SHP77 (cell line): ENCODE measurements around the gene SGF29.
A peak's percentile ranks its signal among the peaks of the same experiment; 100 is the strongest.
"Not testable (repeated sequence)": the region's sequence is repeated elsewhere in the genome, so short reads cannot be mapped to it uniquely, and the experiment has no call there.

ENCODE experiments used
- DNase-seq, 2 experiments: peaks; one replicate each; lab custom pipeline; 2025; lab: John Stamatoyannopoulos, UW

SGF29 gene

DNA sequence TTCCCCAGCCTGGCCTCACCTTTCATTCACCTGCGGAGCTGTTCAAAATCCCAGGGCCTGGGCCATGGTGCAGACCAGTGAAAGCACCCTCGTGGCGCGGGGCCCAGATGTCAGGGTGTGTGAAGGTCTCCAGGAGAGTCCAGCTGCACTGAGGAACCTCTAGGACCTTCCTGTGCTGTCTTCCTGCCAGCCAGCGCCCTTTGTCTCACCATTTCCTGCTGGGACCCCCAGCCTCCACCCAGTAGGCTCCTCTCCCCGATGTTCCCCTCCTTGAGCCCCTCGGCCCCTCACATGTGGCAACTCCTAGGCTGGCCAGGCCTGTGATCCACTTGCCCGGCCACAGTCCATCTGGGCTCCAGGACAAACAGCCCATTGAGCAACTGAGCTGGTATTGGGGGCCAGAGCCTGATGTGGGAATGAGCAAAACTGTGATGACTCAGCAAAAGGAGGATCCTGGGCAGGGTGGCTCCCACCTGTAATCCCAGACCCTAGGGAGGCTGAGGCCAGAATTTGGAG is 42.5 kb downstream of the SGF29 start:
- DNase-seq = no peak

DNA sequence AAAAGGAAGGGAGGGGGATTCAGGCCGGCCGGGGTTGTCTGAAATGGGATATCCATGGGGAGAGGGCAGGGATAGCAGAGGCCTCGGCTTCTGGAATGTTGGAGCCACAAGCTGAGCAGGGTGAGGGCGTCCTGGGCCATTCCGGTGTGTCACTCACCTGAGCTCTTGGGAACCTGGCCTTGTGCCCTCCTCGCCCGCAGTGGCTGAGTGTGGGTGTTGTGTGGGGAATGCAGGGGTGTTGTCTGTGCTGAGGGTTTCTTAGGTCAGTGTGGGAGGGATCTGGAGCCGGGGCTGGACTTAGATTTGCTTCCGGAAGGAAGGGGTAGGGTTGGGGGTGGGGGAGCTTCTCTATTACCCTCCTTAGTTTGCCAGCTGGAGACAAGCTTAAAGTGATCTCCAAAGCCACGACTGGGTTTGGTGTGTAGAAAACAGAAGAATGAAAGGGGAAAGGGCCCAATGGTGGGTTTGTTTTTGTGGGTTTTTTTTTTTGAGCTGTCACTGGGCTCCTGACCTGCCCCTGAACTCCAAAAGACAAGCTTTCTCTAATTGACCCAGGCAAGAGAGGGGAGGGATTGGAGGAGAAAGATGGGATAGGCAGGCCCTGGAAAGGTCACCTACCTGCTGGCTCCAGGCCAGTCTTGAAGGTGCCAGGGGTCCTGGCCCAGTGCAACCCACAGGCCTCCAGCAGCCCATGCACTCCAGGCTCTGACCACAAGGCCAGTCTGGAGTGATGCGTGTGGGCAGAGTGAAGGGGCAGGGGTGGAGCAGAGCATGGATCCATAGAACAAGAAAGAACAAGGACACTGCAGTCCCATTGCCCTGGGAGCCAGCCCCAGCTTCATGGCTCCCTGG is 43.3 kb downstream of the SGF29 start, which contains the start of gene SULT1A2:
Gene SULT1A2 (minus strand): TSS at position 211 of the 852 bp plus-strand sequence. CDS start 1,120 bp downstream, outside the sequence.
- DNase-seq = no peak

DNA sequence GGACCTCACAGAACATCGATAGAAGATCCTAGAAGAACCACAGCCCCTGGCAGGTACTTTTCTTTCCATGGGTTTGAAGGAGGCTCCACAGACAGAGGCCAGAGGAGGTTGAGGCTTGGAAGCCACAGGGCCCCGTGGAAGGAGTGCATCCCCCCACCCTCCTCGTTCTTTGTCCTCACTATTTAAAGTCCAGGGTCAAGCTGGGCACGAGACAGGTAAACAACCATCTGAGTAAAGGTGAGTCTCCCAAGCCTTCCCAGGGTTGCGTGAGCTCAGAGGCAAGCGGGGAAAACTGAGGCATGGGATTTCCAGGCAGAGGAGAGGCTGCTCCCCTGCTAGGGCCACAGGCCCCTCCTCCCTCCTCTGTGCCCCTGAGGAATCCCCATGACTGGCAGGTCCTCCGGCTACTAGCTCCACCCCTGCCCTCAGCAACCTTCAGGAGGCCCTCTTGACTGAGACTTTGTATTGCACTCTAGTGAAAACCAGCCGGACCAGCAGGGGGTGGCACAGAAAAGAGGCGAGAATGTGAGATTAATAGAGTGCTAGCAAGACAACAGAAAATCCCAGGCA is 44.1 kb downstream of the SGF29 start:
- peak in 1 of 2 experiments; percentile 16 for DNase-seq

DNA sequence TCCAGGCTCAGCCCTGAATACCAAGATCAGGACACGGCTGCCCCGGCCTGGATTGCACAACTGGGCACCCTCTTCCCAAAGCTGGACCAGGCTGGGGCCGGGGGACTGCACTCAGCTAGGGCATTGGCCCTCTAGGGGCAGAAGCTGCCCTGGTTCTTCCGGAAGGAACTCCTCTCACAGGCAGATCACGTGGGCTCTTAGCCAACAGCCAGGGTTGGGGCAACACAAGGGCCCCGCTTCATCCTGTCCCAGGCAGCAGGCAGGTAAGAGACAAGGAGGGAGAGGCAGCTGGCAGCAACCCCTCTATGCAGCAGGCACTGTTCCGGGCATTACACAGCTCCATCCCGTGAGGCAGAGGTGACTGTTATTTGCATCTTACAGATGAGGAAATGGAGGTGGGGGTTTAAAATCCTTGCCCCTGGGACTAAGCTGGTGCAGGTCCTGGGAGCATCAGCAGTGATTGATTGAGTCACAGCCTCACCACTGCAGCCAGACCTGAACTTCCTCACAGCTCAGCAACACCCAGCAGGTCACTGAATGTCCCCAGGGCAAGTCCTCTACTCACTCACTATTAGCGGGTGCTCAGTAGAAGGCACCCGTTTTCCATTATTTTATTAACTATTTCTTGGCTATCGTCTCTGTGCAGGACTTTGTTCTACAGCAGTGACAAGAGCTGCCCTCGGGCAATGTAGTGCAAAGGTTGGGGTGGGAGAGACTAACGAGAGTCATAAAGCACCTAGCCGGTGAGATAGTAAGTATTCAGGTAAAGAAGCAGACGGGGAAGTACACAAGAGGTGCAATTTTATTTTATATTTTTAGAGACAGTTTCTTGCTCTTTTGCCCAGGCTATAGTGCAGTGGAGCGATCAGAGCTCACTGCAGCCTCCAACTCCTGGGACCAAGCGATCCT is 45.9 kb downstream of the SGF29 start:
- not testable (repeated sequence) for DNase-seq

DNA sequence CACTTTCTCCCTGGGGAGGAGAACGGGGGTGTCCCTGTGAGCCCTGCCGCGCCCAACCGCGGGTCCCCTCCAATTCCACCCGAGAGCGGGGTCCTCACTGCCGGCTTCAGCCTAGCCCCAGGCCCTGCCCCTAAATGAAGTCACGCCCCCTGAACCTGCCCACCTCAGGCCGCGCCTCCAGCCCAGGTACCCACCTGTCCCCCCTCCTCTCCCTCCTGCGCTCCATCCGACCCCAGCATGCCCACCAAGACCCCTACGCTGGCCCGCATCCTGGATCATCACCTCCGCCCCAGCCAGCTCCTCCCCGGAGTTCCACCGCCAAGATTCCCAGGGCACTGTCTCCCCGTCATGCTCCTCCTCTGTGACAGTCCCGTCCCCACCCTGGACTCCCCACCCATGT is 47.2 kb downstream of the SGF29 start:
- not testable (repeated sequence) for DNase-seq

DNA sequence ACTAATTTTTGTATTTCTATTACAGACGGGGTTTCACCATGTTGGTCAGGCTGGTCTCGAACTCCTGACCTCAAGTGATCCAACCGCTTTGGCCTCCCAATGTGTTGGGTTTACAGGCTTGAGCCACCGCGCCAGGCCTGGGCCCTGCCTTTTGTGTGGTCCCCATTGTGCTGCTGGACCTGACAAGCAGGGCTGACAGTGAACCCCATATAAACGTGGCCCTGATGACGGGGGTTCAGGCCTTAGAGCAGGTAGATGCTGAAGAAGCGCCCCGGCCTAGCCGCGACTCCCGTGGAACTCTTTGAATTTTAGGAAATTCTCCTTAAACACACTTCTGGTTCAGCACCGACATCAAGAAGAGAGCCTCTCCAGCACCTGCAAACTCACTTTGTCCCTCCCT is 47.9 kb downstream of the SGF29 start:
- DNase-seq = not testable (repeated sequence)

DNA sequence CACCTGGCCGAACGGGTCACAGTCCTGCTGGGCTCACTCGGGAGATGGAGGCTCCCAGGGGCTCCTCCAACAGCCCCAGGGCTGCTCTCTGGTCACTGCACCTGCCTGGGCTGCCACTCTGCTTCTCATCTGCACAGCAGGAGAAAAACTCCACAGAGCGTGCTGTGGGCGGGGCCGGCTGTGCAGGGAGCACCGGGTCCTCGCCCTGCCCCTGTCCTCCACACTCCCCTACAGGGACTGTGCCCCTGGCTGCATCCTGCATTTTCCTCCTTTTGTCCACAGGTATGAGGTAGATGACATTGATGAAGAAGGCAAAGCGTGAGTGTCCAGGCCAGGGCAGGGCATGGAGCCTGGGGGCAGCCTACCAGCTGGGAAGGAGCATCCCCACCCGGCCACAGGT is 48.3 kb downstream of the SGF29 start:
- DNase-seq = not testable (repeated sequence)

DNA sequence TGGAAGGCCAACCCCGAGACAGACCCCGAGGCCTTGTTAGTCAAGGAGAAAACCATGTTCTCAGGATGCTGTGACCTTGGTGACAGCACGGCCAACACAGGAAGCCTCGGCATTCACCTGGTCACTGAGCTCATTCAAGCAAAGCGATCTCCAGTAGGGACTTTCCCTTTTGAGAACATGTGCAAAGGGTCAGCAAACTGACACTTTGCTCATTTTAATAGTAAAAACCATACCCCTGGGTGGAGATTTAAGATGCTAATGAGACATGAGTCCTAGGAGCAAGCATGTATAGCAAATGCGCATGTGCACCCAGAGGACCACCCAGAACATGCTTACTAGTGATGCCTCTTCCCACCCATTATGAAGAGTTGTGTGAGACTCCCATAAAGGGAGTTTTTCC is 48.8 kb downstream of the SGF29 start:
- DNase-seq = no peak

DNA sequence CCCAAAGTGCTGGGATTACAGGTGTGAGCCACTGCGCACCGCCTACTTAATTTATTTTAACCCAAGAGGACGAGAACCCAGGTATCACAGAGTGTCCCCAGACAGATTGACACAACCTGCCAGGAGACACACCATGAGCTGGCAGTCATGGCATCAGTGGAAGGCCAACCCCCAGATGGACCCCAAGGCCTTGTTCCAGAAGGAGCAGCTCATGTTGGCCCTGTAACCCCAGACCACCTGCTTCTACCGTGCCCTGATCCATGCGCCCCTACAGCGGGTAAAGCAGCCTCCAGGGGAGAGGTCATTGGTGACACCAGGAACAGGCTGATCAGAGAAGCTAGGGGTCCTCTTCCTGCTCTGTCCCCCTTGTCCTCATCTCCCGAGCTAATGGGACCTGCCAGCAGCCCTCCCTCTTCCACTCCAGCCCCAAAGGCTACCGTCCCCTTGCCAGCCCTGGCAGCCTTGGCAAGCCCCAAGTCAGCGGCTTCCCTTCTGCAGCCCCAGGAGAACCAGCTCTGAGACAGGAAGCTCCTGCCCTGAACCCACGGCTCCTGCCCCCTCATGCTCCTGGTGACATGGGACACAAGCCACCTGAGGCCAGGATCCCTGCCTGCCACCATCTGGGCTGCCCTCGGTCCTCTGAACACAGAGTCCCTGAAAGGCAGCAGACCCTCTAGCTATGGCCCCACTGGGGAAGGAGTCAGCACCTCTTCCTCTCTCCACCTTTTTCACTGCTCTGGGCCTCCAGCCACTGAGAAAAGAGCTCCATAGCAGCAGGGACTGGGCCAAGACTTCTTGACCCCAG is 49.9 kb downstream of the SGF29 start:
- no peak for DNase-seq

DNA sequence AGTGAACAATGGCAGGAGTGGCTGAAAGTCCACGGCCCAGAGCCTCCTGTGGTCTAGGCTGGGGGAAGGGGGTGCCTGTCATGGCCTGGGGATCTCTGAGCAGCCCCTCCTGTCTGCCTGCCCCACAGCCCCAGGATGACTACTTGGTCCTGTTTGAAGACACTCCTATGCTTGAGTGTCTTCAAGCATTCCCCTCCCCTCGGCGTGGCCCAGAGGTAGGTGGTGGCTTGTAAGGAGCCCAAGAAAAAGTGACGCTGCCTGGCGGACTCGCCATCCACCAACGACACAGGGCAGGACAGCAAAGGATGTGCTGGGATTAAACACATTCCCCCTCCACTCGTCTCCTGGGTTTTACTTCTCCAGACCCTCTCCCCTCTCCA is 50.5 kb downstream of the SGF29 start:
- no peak for DNase-seq

DNA sequence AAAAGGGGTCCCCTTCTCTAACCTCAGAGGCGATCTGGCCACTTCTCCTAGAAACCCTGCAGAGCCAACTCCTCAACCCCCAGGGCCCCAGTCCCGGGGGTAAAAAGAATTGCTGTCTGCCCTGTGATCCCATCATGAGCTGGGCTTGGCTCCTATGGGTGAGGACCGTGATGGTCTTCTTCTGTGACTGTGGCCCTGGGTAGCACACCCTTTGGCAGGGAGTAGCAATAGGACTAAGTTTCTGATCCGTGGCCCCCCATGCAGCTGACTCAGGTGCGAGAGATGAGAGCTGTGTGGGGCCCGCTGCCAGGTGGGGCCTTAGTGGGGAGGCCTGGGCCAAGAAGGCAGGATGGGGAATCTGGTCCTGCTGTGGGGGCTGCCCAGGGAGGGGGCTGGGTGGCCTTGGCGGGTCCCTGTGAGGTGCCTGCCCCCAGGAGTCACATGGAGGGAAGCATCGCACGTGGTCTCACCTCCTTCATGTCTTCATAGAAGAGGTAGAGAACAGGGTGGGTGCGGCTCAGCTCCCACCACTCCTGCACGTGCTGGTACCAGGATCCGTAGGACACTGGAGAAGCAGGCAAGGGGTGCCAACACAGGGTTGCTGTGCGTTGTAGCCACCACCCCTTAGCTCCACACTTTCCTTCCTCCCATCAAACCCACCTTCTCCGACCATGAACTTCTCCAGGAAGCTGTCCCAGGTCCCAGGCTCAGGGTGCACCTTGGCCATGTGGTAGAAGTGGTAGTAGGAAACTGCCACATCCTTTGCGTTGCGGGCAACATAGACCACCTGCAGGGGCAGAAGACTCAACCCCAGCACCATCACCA is 52.8 kb downstream of the SGF29 start:
- DNase-seq = no peak

DNA sequence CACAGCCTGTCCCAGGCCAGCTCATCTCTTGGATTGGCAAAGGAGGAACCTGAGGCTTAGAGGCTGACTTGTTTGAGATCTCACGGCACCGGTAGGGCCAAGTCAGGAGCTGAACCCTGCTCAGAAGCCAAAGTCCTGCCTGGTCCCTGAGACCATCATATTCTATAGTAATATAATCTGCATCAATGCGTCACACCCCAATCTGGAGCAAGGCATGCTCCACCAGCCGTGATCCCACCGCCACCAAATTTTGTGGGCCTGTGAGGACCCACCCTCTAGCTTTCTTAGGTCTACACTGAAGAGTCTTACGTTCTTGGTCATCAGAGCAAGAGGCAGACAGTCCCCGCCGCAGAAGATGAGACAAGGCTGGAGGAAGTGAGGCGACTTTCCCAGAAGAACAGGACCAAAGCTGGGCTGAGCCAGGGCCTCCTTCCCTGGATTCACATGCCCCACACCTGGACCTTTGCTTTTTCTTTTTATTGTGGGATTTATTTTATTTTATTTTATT is 53.5 kb downstream of the SGF29 start:
- DNase-seq = no peak

DNA sequence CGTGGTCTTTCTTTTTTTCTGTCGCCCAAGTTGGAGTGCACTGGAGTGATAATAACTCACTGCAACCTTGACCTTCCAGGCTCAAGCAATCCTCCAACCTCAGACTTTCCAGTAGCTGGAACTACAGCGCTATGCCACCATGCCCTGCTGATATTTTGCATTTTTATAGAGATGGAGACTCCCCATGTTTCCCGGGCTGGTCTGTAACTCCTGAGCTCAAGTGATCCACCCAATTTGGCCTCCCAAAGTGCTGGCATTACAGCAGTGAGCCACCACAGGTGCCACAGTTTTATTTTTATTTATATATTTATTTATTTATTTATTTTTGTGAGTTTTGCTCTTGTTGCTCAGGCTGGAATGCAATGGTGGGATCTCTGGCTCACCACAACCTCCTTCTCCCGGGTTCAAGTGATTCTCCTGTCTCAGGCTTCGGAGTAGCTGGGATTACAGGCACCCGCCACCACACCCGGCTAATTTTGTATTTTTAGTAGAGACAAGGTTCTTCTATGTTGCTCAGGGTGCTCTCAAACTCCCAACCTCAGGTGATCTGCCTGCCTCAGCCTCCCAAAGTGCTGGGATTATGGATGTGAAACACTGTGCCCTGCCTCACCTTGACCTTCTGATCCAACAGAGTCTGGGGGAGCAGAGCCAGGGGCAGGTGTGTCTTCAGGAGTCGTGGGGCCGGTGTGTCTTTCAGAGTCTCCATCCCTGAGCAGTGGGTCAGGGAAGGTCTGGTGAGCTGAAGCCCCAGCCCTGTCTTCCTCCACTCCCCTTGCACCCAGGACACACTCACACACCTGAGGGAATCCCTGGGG is 54.2 kb downstream of the SGF29 start:
- not testable (repeated sequence) for DNase-seq

DNA sequence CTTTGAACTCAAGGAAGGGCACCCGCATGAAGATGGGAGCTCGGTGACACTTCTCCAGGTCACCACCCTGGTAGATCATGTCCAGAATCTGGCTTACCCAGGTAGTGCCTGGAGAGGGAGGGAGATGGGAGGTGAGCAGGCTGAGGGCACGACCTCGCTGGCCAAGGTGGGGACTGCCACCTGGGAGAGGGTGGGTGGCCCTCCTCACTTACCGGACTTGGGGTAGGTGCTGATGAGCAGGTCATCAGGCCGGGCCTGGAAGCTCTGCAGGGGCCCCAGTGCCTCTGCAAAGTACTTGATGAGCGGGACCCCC is 54.7 kb downstream of the SGF29 start:
- not testable (repeated sequence) for DNase-seq

DNA sequence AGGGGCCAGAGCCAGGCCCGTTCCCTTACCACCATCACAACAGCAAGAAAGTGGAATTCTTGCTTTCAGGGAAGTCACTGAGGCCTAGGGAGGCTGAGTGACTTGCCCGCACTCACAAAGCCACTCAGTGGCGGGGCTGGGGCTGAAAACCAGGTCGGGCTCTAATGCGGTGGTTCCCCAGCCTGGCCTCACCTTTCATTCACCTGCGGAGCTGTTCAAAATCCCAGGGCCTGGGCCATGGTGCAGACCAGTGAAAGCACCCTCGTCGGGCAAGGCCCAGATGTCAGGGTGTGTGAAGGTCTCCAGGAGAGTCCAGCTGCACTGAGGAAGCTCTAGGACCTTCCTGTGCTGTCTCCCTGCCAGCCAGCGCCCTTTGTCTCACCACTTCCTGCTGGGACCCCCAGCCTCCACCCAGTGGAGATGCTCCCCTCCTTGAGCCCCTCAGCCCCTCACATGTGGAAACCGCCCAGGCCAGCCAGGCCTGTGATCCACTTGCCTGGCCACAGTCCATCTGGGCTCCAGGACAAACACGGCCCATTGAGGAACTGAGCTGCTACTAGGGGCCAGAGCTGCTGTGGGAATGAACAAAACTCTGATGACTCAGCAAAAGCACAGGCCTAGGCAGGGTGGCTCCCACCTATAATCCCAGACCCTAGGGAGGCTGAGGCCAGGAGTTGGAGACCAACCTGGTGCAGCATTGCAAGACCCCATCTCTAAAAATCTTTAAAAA is 55.3 kb downstream of the SGF29 start:
- DNase-seq = not testable (repeated sequence)

DNA sequence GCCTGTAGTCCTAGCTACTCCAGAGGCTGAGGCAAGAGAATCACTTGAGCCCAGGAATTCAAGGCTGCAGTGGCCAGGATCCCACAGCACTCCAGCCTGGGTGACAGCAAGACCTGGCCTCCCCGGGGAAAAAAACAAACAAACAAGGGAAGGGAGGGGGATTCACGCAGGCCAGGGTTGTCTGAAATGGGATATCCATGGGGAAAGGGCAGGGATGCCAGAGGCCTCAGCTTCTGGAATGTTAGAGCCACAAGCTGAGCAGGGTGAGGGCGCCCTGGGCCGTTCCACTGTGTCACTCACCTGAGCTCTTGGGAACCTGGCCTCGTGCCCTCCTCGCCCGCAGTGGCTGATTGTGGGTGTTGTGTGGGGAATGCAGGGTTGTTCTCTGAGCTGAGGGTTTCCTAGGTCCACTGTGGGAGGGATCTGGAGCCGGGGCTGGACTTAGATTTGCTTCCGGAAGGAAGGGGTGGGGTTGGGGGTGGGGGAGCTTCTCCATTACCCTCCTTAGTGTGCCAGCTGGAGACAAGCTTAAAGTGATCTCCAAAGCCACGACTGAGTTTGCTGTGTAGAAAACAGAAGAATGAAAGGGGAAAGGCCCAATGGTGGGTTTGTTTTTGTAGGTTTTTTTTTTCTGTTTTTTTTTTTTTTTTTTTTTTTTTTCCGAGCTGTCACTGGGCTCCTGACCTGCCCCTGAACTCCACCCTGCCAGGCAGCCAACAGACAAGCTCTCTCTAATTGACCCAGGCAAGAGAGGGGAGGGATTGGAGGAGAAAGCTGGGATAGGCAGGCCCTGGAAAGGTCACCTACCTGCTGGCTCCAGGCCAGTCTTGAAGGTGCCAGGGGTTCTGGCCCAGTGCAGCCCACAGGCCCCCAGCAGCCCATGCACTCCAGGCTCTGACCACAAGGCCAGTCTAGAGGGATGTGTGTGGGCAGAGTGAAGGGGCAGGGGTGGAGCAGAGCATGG is 56.2 kb downstream of the SGF29 start, which contains the start of gene SULT1A1:
Gene SULT1A1 (minus strand): TSS at position 414 of the 964 bp plus-strand sequence. CDS start 1,189 bp downstream, outside the sequence.
- DNase-seq = no peak

DNA sequence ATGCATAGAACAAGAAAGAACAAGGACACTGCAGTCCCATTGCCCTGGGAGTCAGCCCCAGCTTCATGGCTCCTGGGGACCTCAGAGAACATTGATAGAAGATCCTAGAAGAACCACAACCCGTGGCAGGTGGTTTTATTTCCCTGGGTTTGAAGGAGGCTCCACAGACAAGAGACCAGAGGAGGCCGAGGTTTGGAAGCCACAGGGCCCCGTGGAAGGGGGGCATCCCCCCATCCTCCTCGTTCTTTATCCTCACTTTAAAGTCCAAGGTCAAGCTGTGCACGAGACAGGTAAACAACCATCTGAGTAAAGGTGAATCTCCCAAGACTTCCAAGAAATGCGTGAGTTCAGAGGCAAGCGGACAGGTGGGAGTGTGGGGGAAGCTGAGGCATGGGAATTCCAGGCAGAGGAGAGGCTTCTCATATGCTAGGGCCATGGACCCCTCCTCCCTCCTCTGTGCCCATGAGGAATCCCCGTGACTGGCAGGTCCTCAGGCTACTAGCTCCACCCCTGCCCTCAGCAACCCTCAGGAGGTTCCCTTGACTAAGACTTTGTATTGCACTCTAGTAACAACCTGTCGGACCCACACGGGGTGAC is 57.0 kb downstream of the SGF29 start:
- DNase-seq = no peak
